ENCODE results near the gene NPDC1.
A peak's percentile ranks its signal among the peaks of the same experiment; 100 is the strongest.

The NPDC1 gene

GRCh38 chr9:137046088-137046787 is at the start of gene NPDC1:
Gene NPDC1 (minus strand): TSS chr9:137046177. CDS start chr9:137045989, 188 bp downstream.
- DNase-seq (ENCODE audit: insufficient read length, low spot score) (peak; percentile 97), FAIRE-seq (no peak)
- peak; percentile 67 for TF ChIP-seq CTCF (IDR thresholded peaks at IDR 0.05; ENCODE audit: insufficient read depth, missing control alignments)

- no peak for TF ChIP-seq CTCF (IDR thresholded peaks at IDR 0.05; ENCODE audit: insufficient read depth, missing control alignments)
- DNase-seq (ENCODE audit: insufficient read length, low spot score) (no peak), FAIRE-seq (no peak)
Observed at GRCh38 chr9:137089232-137089947, 43.4 kb upstream of the NPDC1 start.

GRCh38 chr9:137088121-137088520 is 42.1 kb upstream of the NPDC1 start:
- no peak for TF ChIP-seq CTCF (IDR thresholded peaks at IDR 0.05; ENCODE audit: insufficient read depth, missing control alignments)
- FAIRE-seq (no peak), DNase-seq (ENCODE audit: insufficient read length, low spot score) (no peak)

GRCh38 chr9:137087409-137087925 is 41.5 kb upstream of the NPDC1 start:
- no peak for TF ChIP-seq CTCF (IDR thresholded peaks at IDR 0.05; ENCODE audit: insufficient read depth, missing control alignments)
- no peak for DNase-seq (ENCODE audit: insufficient read length, low spot score)

GRCh38 chr9:137086531-137087408 is 40.8 kb upstream of the NPDC1 start, which contains the start of gene MAN1B1:
Gene MAN1B1 (plus strand): TSS chr9:137086985. CDS start chr9:137087000, 15 bp downstream.
- no peak for TF ChIP-seq CTCF (IDR thresholded peaks at IDR 0.05; ENCODE audit: insufficient read depth, missing control alignments)
- no peak for FAIRE-seq
- DNase-seq (ENCODE audit: insufficient read length, low spot score) = peak; percentile 88

More at GRCh38 chr9:137087409-137087925, 41.5 kb upstream of the NPDC1 start:
- FAIRE-seq = no peak

- DNase-seq (ENCODE audit: insufficient read length, low spot score) = no peak
- TF ChIP-seq CTCF (IDR thresholded peaks at IDR 0.05; ENCODE audit: insufficient read depth, missing control alignments) = no peak
- FAIRE-seq = no peak
Observed at GRCh38 chr9:137085920-137086530, 40.0 kb upstream of the NPDC1 start.

Data from D721Med (cell line).